Glomerular visceral epithelial cell (primary cell): Measurements from ENCODE around the gene RLN1.
"Not testable (repeated sequence)": the region's sequence is repeated elsewhere in the genome, so short reads cannot be mapped to it uniquely, and the experiment has no call there.

ENCODE experiments used
- DNase-seq: peaks from one replicate; pipeline ENCODE4 v3.0.0-alpha.2; 2016; ENCODE audit errors: extremely low spot score

Gene RLN1

GRCh38 chr9:5321601-5322000 lies 18.1 kb downstream of the RLN1 start:
- DNase-seq: not testable (repeated sequence)

GRCh38 chr9:5321058-5321457 lies 18.6 kb downstream of the RLN1 start:
- no peak for DNase-seq

- not testable (repeated sequence) for DNase-seq
Measured at GRCh38 chr9:5316406-5316805, 23.3 kb downstream of the RLN1 start.

GRCh38 chr9:5315187-5315923 lies 24.3 kb downstream of the RLN1 start:
- DNase-seq: no peak

- DNase-seq: no peak
Measured at GRCh38 chr9:5310851-5311250, 28.8 kb downstream of the RLN1 start.

- DNase-seq: no peak
Measured at GRCh38 chr9:5305741-5306140, 33.9 kb downstream of the RLN1 start.

- DNase-seq: not testable (repeated sequence)
Measured at GRCh38 chr9:5303840-5304795, 35.6 kb downstream of the RLN1 start, which contains the start of gene RLN2. TSS of gene RLN2 (minus strand) at chr9:5304716. CDS start at chr9:5304580, 136 bp downstream.

- DNase-seq: no peak
Measured at GRCh38 chr9:5301544-5301943, 38.1 kb downstream of the RLN1 start.

GRCh38 chr9:5292141-5292540 lies 47.5 kb downstream of the RLN1 start:
- no peak for DNase-seq

- no peak for DNase-seq
Measured at GRCh38 chr9:5288591-5288990, 51.1 kb downstream of the RLN1 start.

GRCh38 chr9:5286262-5286661 lies 53.4 kb downstream of the RLN1 start:
- DNase-seq: no peak
